GM12891 (cell line): ENCODE data around the gene ZFY.
A peak's percentile ranks its signal among the peaks of the same experiment; 100 is the strongest.

ENCODE experiments used
- DNase-seq: peaks from one replicate; pipeline ENCODE4 v3.0.0; 2011; ENCODE audit warnings: low spot score; ENCODE audit not compliant: insufficient read length
- FAIRE-seq: peaks from 2 replicates; lab custom pipeline; 2011; peaks lifted over from hg19 to GRCh38; lab: Jason Lieb, UNC
- PAX5 ChIP-seq: IDR thresholded peaks from 2 replicates; pipeline ENCODE4 v1.6.1; 2011; ENCODE audit warnings: low read length, moderate library complexity, mild to moderate bottlenecking; ENCODE audit not compliant: insufficient read depth, severe bottlenecking
- POLR2A ChIP-seq: IDR thresholded peaks from 2 replicates; pipeline ENCODE4 v1.6.1; 2011; ENCODE audit warnings: low read depth, low read length, control low read depth
- POLR2AphosphoS5 ChIP-seq: IDR thresholded peaks from 2 replicates; pipeline ENCODE4 v1.6.1; 2011; ENCODE audit warnings: low read depth, low read length, control low read depth
- POU2F2 ChIP-seq: IDR thresholded peaks from 2 replicates; pipeline ENCODE4 v1.6.1; 2011; ENCODE audit warnings: low read depth, mild to moderate bottlenecking, control low read depth, low read length, moderate library complexity
- SPI1 ChIP-seq: IDR thresholded peaks from 2 replicates; pipeline ENCODE4 v1.6.1; 2011; ENCODE audit warnings: low read depth, low read length, control low read depth
- TAF1 ChIP-seq: IDR thresholded peaks from 2 replicates; pipeline ENCODE4 v1.6.1; 2011; ENCODE audit warnings: low read depth, low read length, control low read depth

The ZFY gene

GRCh38 chrY:2936436-2936750 lies 1.2 kb downstream of the ZFY start:
- TF ChIP-seq POU2F2 (no peak), TAF1 (no peak), POLR2AphosphoS5 (no peak), SPI1 (no peak), POLR2A (no peak)
- no peak for FAIRE-seq

DNA sequence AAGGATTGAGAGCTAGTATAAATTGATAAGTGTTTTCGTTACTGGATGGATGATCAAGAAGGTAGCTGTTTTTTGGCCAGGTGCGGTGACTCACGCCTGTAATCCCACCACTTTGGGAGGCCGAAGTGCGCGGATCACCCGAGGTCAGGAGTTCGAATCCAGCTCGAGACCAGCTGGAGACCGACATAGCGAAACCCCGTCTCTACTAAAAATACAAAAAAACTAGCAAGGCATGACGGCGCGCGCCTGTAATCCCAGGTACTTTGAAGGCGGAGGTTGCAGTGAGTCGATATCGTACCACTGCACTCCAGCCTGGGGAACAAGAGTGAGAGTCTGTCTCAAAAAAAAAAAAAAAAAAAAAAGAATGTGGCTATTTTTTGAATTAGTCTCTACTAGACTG lies 2.0 kb downstream of the ZFY start:
- no peak for DNase-seq
- TF ChIP-seq PAX5 (no peak), POLR2AphosphoS5 (no peak), POLR2A (no peak), POU2F2 (no peak), TAF1 (no peak), SPI1 (no peak)
- FAIRE-seq = no peak

More at GRCh38 chrY:2936436-2936750, 1.2 kb downstream of the ZFY start:
- no peak for DNase-seq

- DNase-seq (no peak), FAIRE-seq (no peak)
- no peak for TF ChIP-seq POU2F2
Measured at GRCh38 chrY:2949590-2950252, 14.5 kb downstream of the ZFY start.

GRCh38 chrY:2950655-2951054 lies 15.5 kb downstream of the ZFY start:
- FAIRE-seq (peak; percentile 55), DNase-seq (no peak)
- no peak for TF ChIP-seq TAF1
- no peak for TF ChIP-seq POLR2AphosphoS5
- TF ChIP-seq POU2F2 = no peak
- no peak for TF ChIP-seq PAX5
- no peak for TF ChIP-seq POLR2A

GRCh38 chrY:2952912-2953311 lies 17.7 kb downstream of the ZFY start:
- FAIRE-seq = no peak
- no peak for TF ChIP-seq POLR2AphosphoS5
- no peak for TF ChIP-seq PAX5
- TF ChIP-seq SPI1 = no peak
- TF ChIP-seq TAF1 = no peak
- TF ChIP-seq POLR2A = no peak
- TF ChIP-seq POU2F2 = no peak
- no peak for DNase-seq

DNA sequence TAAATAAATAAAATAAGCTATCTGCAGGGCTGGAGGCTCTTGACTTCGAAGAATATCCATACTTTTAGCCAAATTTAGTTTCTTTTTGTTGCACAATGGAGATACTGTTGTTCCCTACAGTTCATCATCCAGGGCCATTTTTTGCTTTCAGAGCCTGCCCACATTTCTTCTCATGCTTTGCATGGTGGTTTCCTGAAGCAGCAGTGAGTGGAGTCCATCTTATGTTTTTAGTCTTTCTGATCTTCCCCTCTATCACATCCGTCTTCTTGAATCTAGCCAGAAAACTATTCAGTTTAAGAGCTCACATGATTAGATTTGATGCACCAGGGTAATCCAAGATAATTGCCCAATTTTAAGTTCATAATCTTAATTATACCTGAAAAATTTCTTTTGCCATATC lies 19.6 kb downstream of the ZFY start:
- no peak for TF ChIP-seq SPI1
- no peak for TF ChIP-seq POLR2AphosphoS5
- TF ChIP-seq POU2F2 = no peak
- no peak for TF ChIP-seq POLR2A
- TF ChIP-seq PAX5 = no peak
- no peak for TF ChIP-seq TAF1
- no peak for FAIRE-seq
- no peak for DNase-seq

DNA sequence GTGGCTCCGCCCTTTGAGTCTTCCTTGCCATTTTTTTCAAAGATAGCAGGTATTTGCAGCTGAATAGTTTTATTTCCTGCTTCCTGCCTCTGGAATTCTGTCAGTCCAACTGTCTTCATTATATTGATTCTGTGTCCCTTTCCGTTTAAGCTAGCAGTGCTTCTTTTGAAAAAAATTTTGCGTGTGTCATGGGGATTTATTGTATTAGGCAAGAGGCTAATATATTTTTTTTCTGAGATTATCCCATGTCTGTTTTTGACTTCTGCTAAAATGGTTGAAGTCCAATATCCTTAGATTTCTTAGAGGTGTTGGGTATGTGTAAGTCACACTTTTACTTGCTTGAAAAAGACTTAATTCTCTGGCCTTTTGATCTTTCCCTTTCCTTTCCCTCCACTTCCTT lies 20.4 kb downstream of the ZFY start:
- TF ChIP-seq POLR2AphosphoS5 = no peak
- TF ChIP-seq PAX5 = no peak
- TF ChIP-seq POU2F2 = no peak
- no peak for TF ChIP-seq TAF1
- no peak for TF ChIP-seq SPI1
- no peak for TF ChIP-seq POLR2A
- FAIRE-seq = no peak
- no peak for DNase-seq

DNA sequence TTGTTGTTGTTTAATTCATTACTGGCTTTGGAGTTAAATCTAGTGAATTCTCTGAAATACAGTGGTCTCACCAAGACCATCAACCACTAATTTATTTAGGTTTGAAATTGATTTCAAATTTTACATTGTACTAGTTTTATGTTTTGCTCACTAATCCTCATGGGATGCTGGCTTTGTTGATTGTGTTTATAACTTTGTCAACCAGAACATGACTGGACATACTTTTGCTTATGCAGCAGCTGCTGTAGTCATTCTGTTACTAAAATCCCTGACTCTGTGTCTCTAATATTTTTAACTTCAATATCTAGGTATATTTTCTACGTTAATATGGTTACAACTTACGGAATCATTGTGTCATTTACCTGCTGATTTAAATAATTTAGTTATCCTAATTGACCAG lies 26.9 kb downstream of the ZFY start:
- FAIRE-seq (peak; percentile 67), DNase-seq (no peak)
- TF ChIP-seq PAX5 (no peak), SPI1 (no peak), POU2F2 (no peak), POLR2AphosphoS5 (no peak), TAF1 (no peak), POLR2A (no peak)

DNA sequence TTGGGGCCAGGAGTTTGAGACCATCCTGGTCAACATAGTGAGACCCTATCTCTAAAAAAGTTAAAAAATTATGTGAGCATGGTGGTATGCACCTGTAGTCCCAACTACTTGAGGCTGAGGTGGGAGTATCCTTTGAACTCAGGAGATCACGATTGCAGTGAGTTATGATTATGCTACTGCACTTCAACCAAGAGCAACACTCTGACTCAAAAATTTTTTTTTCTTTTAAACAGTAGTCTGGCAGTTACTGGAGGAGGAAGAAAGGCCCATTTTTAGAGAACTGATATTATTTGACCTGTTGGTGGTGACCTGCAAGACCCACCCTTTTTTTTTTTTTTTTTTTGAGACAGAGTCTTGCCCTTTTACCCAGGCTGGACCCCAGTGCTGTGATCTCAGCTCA lies 29.6 kb downstream of the ZFY start:
- FAIRE-seq (peak; percentile 67), DNase-seq (no peak)
- TF ChIP-seq TAF1 (no peak), POLR2AphosphoS5 (no peak), SPI1 (no peak), POU2F2 (no peak), POLR2A (no peak), PAX5 (no peak)

GRCh38 chrY:2965629-2966028 lies 30.4 kb downstream of the ZFY start:
- FAIRE-seq = no peak
- DNase-seq = no peak
- TF ChIP-seq PAX5 (no peak), POLR2A (no peak), TAF1 (no peak), SPI1 (no peak), POU2F2 (no peak), POLR2AphosphoS5 (no peak)
